Astrocyte (in vitro differentiated cells and primary cell): ENCODE measurements around the gene UBA52.

Experiments used
- CTCF ChIP-seq: IDR thresholded peaks from 2 replicates; pipeline ENCODE4 v1.5.1; 2011; ENCODE audit warnings: low read depth, mild to moderate bottlenecking, inconsistent platforms, low read length, moderate library complexity; ENCODE audit not compliant: insufficient read depth
- EZH2 ChIP-seq: IDR thresholded peaks from 2 replicates; pipeline ENCODE4 v1.6.1; 2012; ENCODE audit warnings: mild to moderate bottlenecking, low read length, inconsistent platforms; ENCODE audit not compliant: insufficient read depth

- TF ChIP-seq CTCF (no peak), EZH2 (no peak)
Measured at GRCh38 chr19:18541992-18542940, 29.4 kb upstream of the UBA52 start.
